ENCODE data around the gene SLC22A23.

SLC22A23 gene

DNA sequence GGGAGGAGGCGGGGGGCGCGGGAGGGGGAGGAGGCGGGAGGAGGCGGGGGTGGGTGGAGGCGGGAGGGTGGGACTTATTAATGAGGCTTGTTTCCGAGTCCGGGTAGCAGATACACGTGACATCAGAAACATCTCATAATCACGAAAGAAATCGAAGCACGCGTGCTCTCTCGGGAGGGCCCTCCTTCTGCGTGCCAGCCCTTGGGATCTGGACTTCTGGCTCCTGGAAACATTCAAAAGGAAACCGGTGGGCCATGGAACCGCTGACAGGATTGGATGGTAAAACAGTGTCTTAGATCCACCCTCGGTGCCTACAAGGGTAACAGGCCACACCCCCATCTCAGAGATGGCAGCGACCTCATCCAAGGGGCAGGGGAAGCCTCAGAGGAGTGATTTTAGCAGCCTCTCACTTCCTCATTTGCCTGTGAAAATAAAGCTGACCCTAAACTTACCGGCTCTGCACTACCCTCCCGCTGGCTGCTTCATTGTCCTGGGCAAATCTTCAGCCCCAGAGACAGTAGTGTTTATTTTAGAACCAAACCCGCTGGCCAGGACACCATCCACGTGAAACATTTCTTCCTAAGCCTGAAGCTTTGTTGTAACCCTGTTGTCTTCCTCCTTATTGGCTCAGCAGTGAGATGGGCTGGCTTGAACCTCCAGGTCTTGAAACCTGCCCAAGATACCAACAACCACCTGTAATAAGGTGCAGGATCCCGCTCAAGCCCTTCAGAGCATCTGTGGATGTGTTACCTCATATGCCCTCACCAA, 100.6 kb downstream of the SLC22A23 start:
- H2BK5ac ChIP-seq (ENCODE audit: low read length): no peak overlapping the region
- H3K27ac ChIP-seq (ENCODE audit: low read depth, low read length): no peak overlapping the region
- DNase-seq: peak; percentile 96
- no peaks in the 10 kb centered on the region for H3K36me3 ChIP-seq (ENCODE audit: control insufficient read depth, insufficient read depth, low read length)
- no peak overlapping the region for H3K4ac ChIP-seq (ENCODE audit: low read depth, low read length)
- H3K79me2 ChIP-seq (ENCODE audit: control insufficient read depth, insufficient read depth, low read length): no peaks in the 10 kb centered on the region
- H2BK120ac ChIP-seq (ENCODE audit: low read depth, low read length): no peak overlapping the region
- H2BK15ac ChIP-seq (replicated peaks; ENCODE audit: low read depth): no peak overlapping the region
- no peaks in the 10 kb centered on the region for H3K4me1 ChIP-seq (ENCODE audit: control insufficient read depth, low read depth, low read length)
- no peak overlapping the region for H2AK5ac ChIP-seq (ENCODE audit: low read length)
- no CpG with 5 or more reads among the region's 24 CpGs for WGBS (ENCODE audit: extremely low coverage, insufficient coverage, low lambda C conversion rate)
- H3K18ac ChIP-seq (ENCODE audit: low read length): no peak overlapping the region
- H3K79me1 ChIP-seq (ENCODE audit: low read length): no peaks in the 10 kb centered on the region
- H3K27me3 ChIP-seq (ENCODE audit: insufficient read depth, low read length, poor library complexity): no peaks in the 10 kb centered on the region
- peak overlapping the region; percentile 48 for H3K9ac ChIP-seq (ENCODE audit: low read length)
- no peak overlapping the region for H3K23ac ChIP-seq (ENCODE audit: low read length)
- H3K56ac ChIP-seq (ENCODE audit: low read length): peak overlapping the region; percentile 73
- no peak overlapping the region for H4K5ac ChIP-seq (ENCODE audit: low read length)
- peak overlapping the region; percentile 48 for H3K4me2 ChIP-seq (ENCODE audit: low read length)
- no peak overlapping the region for H4K8ac ChIP-seq (ENCODE audit: low read depth, low read length)
- H3K4me3 ChIP-seq (ENCODE audit: low read length): no peak overlapping the region

DNA sequence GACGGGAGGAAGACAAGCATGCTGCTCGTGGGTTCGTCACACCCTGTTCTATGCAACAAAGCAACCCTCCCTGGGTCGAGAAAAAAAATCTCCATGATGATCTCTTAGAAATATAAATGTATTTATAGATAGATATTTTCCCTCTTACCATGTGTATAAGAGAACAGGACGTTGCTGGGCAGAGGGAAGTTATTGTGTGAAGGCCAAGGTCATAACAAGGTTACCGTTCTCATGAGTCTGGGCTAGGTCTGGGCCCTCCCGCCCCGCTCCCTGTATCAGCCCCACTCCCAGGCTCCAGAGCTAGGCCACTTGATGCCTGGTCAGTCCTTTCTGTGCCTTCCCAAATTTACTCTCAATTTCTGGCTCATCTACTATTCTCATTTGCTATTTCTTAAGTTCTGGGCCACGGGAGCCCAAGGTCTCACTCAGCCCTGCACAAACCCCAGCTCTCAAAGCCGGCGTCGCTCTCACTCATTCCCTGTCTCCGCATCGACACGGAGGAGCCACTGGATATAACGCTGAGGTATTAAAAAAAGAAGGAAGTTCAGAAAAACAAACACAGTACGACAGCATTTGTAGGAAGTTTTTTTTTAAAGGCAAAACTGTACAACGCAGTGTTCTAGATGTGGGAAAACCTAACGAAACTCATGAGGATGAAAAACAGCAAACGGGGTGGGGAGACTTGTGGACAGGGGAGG, 101.3 kb downstream of the SLC22A23 start:
- peak overlapping the region; percentile 42 for H3K18ac ChIP-seq (ENCODE audit: low read length)
- no peak overlapping the region for H3K4me2 ChIP-seq (ENCODE audit: low read length)
- no peaks in the 10 kb centered on the region for H3K27me3 ChIP-seq (ENCODE audit: insufficient read depth, low read length, poor library complexity)
- no peak overlapping the region for H3K4me3 ChIP-seq (ENCODE audit: low read length)
- no peak overlapping the region for H2BK5ac ChIP-seq (ENCODE audit: low read length)
- no peak overlapping the region for H4K8ac ChIP-seq (ENCODE audit: low read depth, low read length)
- DNase-seq: peak; percentile 63
- peak overlapping the region; percentile 38 for H3K9ac ChIP-seq (ENCODE audit: low read length)
- peak overlapping the region; percentile 65 for H3K56ac ChIP-seq (ENCODE audit: low read length)
- no peak overlapping the region for H2BK15ac ChIP-seq (replicated peaks; ENCODE audit: low read depth)
- WGBS (ENCODE audit: extremely low coverage, insufficient coverage, low lambda C conversion rate): no CpG with 5 or more reads among the region's 20 CpGs
- no peak overlapping the region for H3K23ac ChIP-seq (ENCODE audit: low read length)
- H2AK5ac ChIP-seq (ENCODE audit: low read length): no peak overlapping the region
- H3K79me2 ChIP-seq (ENCODE audit: control insufficient read depth, insufficient read depth, low read length): no peaks in the 10 kb centered on the region
- no peak overlapping the region for H3K4ac ChIP-seq (ENCODE audit: low read depth, low read length)
- peak overlapping the region; percentile 24 for H3K27ac ChIP-seq (ENCODE audit: low read depth, low read length)
- H4K5ac ChIP-seq (ENCODE audit: low read length): no peak overlapping the region
- no peaks in the 10 kb centered on the region for H3K79me1 ChIP-seq (ENCODE audit: low read length)
- no peaks in the 10 kb centered on the region for H3K4me1 ChIP-seq (ENCODE audit: control insufficient read depth, low read depth, low read length)
- no peak overlapping the region for H2BK120ac ChIP-seq (ENCODE audit: low read depth, low read length)
- no peaks in the 10 kb centered on the region for H3K36me3 ChIP-seq (ENCODE audit: control insufficient read depth, insufficient read depth, low read length)

DNA sequence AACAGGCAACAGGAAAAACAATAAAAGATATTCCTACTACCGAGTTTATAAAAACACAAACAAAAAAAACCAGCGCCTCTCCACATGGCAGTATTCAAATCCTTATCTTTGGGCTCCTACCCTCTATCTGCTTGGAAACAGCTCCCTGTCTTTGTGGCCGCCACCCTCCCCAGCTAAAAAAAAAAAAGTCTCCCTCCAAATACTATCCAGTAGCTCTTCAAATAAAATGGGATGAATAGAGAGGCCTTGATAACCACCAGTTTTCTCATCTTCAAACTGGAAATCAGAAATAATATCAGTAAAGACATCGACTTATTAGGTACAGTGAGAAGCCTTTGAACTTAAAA, 101.9 kb downstream of the SLC22A23 start:
- Histone ChIP-seq H3K27me3 (ENCODE audit: insufficient read depth, low read length, poor library complexity) (no peaks in the 10 kb centered on the region), H3K18ac (ENCODE audit: low read length) (no peak overlapping the region), H3K9ac (ENCODE audit: low read length) (no peak overlapping the region), H2BK15ac (replicated peaks; ENCODE audit: low read depth) (no peak overlapping the region), H3K36me3 (ENCODE audit: control insufficient read depth, insufficient read depth, low read length) (no peaks in the 10 kb centered on the region), H2BK120ac (ENCODE audit: low read depth, low read length) (no peak overlapping the region), H3K27ac (ENCODE audit: low read depth, low read length) (no peak overlapping the region), H3K23ac (ENCODE audit: low read length) (no peak overlapping the region), H2BK5ac (ENCODE audit: low read length) (no peak overlapping the region), H3K79me2 (ENCODE audit: control insufficient read depth, insufficient read depth, low read length) (no peaks in the 10 kb centered on the region), H3K56ac (ENCODE audit: low read length) (no peak overlapping the region), H4K5ac (ENCODE audit: low read length) (no peak overlapping the region), H3K4me1 (ENCODE audit: control insufficient read depth, low read depth, low read length) (no peaks in the 10 kb centered on the region), H3K4me3 (ENCODE audit: low read length) (no peak overlapping the region), H2AK5ac (ENCODE audit: low read length) (no peak overlapping the region), H4K8ac (ENCODE audit: low read depth, low read length) (no peak overlapping the region), H3K4ac (ENCODE audit: low read depth, low read length) (no peak overlapping the region), H3K79me1 (ENCODE audit: low read length) (no peaks in the 10 kb centered on the region), H3K4me2 (ENCODE audit: low read length) (no peak overlapping the region)
- no peak for DNase-seq
- WGBS (ENCODE audit: extremely low coverage, insufficient coverage, low lambda C conversion rate): no CpG with 5 or more reads among the region's 4 CpGs

DNA sequence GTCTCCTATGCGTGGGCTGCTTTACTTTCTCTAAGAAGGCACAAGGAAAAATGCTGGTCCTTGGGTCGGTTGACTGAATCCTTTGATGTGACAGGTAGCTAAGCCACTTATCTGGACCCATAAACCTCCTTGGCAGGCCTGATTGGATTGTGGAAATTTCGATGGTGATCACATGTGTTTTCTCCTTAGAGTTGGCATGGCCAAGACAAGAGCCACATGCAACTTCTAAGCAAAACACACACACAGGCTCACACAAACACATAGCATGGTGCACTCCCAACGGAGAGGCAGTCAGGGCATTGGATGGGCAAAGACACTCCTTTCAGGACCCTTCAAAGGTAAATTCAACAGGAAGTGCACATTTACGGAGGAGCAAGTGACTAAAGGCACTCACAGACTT, 102.9 kb downstream of the SLC22A23 start:
- no peak overlapping the region for H2BK5ac ChIP-seq (ENCODE audit: low read length)
- no peak overlapping the region for H2AK5ac ChIP-seq (ENCODE audit: low read length)
- no peak overlapping the region for H2BK120ac ChIP-seq (ENCODE audit: low read depth, low read length)
- H2BK15ac ChIP-seq (replicated peaks; ENCODE audit: low read depth): no peak overlapping the region
- no peak overlapping the region for H3K23ac ChIP-seq (ENCODE audit: low read length)
- no peak overlapping the region for H3K4me2 ChIP-seq (ENCODE audit: low read length)
- no peak overlapping the region for H3K18ac ChIP-seq (ENCODE audit: low read length)
- H3K79me1 ChIP-seq (ENCODE audit: low read length): no peaks in the 10 kb centered on the region
- H3K27me3 ChIP-seq (ENCODE audit: insufficient read depth, low read length, poor library complexity): no peaks in the 10 kb centered on the region
- peaks cover 2% of the 10 kb centered on the region for H3K4me1 ChIP-seq (ENCODE audit: control insufficient read depth, low read depth, low read length)
- H3K27ac ChIP-seq (ENCODE audit: low read depth, low read length): no peak overlapping the region
- H3K79me2 ChIP-seq (ENCODE audit: control insufficient read depth, insufficient read depth, low read length): no peaks in the 10 kb centered on the region
- no peak overlapping the region for H4K8ac ChIP-seq (ENCODE audit: low read depth, low read length)
- H4K5ac ChIP-seq (ENCODE audit: low read length): no peak overlapping the region
- no peaks in the 10 kb centered on the region for H3K36me3 ChIP-seq (ENCODE audit: control insufficient read depth, insufficient read depth, low read length)
- H3K9ac ChIP-seq (ENCODE audit: low read length): no peak overlapping the region
- no peak overlapping the region for H3K4me3 ChIP-seq (ENCODE audit: low read length)
- no CpG with 5 or more reads among the region's 5 CpGs for WGBS (ENCODE audit: extremely low coverage, insufficient coverage, low lambda C conversion rate)
- DNase-seq: no peak
- H3K56ac ChIP-seq (ENCODE audit: low read length): no peak overlapping the region
- no peak overlapping the region for H3K4ac ChIP-seq (ENCODE audit: low read depth, low read length)

DNA sequence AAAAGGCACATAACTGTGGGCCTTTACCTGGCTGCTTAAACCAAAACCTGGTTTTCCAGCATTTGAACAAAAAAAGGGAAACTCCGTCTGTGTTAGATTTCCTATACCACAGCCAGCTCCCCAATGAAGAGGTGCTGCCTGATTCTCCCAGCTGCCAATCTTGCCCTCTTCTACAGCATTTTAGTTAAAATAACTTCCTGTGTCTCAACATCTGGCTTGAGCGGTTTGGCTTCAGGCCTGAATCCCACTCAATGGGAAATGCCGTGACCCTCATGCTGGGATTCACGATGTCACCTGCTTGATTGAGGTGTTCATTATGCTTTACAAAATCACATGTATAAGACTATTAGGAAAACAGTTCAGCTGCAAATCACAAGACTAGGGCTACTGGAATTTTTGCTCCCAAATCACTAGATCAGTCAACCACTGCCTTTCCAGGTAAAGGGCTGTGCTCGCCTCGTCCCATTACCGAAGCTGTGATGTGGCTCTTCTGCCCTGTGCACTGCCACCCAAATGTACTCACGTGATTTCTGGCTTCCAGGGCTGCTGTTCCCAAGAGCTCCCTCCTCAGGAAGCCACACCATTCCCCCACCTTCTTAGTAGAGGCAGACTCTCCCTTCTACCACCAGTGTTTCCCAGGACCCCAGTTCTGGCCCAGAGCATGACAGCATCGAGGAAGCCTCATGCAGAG, 103.5 kb downstream of the SLC22A23 start:
- H2BK15ac ChIP-seq (replicated peaks; ENCODE audit: low read depth): no peak overlapping the region
- H3K4ac ChIP-seq (ENCODE audit: low read depth, low read length): no peak overlapping the region
- H4K5ac ChIP-seq (ENCODE audit: low read length): no peak overlapping the region
- no peak for DNase-seq
- WGBS (ENCODE audit: extremely low coverage, insufficient coverage, low lambda C conversion rate): no CpG with 5 or more reads among the region's 9 CpGs
- H3K56ac ChIP-seq (ENCODE audit: low read length): no peak overlapping the region
- no peak overlapping the region for H2BK5ac ChIP-seq (ENCODE audit: low read length)
- H3K18ac ChIP-seq (ENCODE audit: low read length): no peak overlapping the region
- no peak overlapping the region for H4K8ac ChIP-seq (ENCODE audit: low read depth, low read length)
- H2AK5ac ChIP-seq (ENCODE audit: low read length): no peak overlapping the region
- no peaks in the 10 kb centered on the region for H3K36me3 ChIP-seq (ENCODE audit: control insufficient read depth, insufficient read depth, low read length)
- peaks cover 2% of the 10 kb centered on the region for H3K4me1 ChIP-seq (ENCODE audit: control insufficient read depth, low read depth, low read length)
- H3K4me3 ChIP-seq (ENCODE audit: low read length): no peak overlapping the region
- H3K79me2 ChIP-seq (ENCODE audit: control insufficient read depth, insufficient read depth, low read length): no peaks in the 10 kb centered on the region
- H3K9ac ChIP-seq (ENCODE audit: low read length): no peak overlapping the region
- no peaks in the 10 kb centered on the region for H3K79me1 ChIP-seq (ENCODE audit: low read length)
- no peak overlapping the region for H3K4me2 ChIP-seq (ENCODE audit: low read length)
- no peaks in the 10 kb centered on the region for H3K27me3 ChIP-seq (ENCODE audit: insufficient read depth, low read length, poor library complexity)
- no peak overlapping the region for H3K27ac ChIP-seq (ENCODE audit: low read depth, low read length)
- no peak overlapping the region for H3K23ac ChIP-seq (ENCODE audit: low read length)
- H2BK120ac ChIP-seq (ENCODE audit: low read depth, low read length): no peak overlapping the region
